ENCODE results near the gene KRT16. TPM values are rescaled to one million over a fixed set of nuclear protein-coding genes. Genes with fewer than 3 reads are reported as not detected.

KRT16 gene
- total and polyA plus RNA-seq, 2 donors from 2014 or later, result 3.1 TPM; not detected in 1

DNA sequence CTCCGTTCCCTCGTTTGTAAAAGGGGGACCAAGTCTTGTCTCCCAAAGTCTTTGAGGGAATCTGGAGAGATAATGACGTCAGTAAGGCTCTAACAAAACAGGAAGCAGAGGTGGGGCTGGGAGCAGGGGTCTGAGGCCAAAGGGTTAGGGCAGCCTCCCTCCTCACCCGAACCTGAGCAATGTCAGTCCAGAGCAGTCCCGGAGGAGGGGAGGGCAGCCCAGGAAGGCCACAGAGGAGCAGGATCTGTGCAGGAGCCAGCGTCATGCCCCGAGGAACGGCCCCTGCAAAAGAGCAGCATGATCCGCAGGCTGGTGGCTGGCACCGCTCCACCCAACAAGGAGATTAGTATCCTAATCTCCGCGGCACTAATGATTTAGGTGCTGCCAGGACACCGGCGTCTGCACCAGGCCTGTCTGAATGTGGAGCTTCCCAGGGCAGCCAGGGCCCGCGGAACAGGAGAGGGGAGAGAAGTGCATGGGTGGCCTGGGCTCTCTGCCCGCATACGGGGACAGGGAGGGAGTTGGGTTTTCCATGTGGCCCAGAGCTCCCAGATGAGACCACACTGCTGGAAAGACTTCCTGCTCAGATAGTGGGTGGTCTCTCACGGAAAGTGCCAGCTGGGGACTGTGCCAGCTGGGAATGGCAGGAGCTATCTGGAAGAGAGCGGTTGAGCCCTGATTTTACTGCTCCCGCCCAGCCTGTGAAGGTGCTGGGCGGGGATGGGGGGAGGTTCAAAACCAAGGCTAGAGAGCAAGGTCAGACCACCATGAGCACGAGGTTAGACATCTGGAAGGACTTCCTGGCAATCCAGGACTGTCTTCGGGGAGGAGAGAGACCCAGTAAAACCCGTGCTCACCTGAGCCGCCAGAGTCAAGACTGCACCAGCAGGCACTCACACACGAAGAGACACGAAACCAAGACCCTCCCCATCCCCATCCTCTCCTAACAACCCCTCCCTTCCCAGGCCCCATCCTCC, 22.8 kb upstream of the KRT16 start:
- TF ChIP-seq, protein P1, sequence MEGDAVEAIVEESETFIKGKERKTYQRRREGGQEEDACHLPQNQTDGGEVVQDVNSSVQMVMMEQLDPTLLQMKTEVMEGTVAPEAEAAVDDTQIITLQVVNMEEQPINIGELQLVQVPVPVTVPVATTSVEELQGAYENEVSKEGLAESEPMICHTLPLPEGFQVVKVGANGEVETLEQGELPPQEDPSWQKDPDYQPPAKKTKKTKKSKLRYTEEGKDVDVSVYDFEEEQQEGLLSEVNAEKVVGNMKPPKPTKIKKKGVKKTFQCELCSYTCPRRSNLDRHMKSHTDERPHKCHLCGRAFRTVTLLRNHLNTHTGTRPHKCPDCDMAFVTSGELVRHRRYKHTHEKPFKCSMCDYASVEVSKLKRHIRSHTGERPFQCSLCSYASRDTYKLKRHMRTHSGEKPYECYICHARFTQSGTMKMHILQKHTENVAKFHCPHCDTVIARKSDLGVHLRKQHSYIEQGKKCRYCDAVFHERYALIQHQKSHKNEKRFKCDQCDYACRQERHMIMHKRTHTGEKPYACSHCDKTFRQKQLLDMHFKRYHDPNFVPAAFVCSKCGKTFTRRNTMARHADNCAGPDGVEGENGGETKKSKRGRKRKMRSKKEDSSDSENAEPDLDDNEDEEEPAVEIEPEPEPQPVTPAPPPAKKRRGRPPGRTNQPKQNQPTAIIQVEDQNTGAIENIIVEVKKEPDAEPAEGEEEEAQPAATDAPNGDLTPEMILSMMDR (IDR thresholded peaks at IDR 0.05; ENCODE audit: borderline replicate concordance, extremely low read depth, insufficient read depth), result no peak
- Histone ChIP-seq H3K4me1 (ENCODE audit: control insufficient read depth in 2 of 3, insufficient read depth in 2 of 3, low read depth in 1 of 3, low read length in 3 of 3) (no peaks in the 10 kb centered on the region), H3K36me3 (ENCODE audit: control insufficient read depth in 2 of 3, insufficient read depth in 3 of 3, low read length in 3 of 3) (no peaks in the 10 kb centered on the region), H3K9ac (ENCODE audit: low read length in 3 of 3) (no peak overlapping the region), H3K27me3 (ENCODE audit: control insufficient read depth, insufficient read depth, low read length) (no peaks in the 10 kb centered on the region), H3K9me3 (ENCODE audit: control insufficient read depth in 2 of 3, insufficient read depth in 1 of 3, low read length in 3 of 3) (no peaks in the 10 kb centered on the region), H3K4me3 (ENCODE audit: low read length in 3 of 3) (no peak overlapping the region), H3K27ac (ENCODE audit: low read depth in 2 of 2, low read length in 2 of 2) (no peak overlapping the region)
- FAIRE-seq (no peak), DNase-seq (peak in 1 of 5 donors; percentile 72)
- intact Hi-C loops (cut with DNase I), result no loop called here

DNA sequence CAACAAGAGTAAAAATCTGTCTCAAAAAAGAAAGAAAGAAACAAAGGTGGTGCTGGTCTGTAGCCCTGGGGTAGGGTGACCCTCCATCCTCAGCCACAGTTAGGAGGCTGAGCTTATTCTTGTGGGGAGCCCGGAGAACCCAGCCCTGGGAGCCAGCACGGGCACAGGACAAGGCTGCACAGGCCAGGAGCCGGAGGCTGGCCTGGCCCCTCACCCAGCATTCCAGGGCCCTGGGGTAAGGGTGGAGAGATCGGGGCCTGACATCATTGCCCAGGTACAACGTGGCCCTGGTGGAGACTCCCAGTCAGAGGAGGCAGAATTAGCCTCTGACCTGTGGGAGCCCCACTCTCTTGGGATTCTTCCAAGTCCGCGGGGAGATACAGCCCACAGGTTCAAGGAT, 22.1 kb upstream of the KRT16 start:
- FAIRE-seq, result no peak

DNA sequence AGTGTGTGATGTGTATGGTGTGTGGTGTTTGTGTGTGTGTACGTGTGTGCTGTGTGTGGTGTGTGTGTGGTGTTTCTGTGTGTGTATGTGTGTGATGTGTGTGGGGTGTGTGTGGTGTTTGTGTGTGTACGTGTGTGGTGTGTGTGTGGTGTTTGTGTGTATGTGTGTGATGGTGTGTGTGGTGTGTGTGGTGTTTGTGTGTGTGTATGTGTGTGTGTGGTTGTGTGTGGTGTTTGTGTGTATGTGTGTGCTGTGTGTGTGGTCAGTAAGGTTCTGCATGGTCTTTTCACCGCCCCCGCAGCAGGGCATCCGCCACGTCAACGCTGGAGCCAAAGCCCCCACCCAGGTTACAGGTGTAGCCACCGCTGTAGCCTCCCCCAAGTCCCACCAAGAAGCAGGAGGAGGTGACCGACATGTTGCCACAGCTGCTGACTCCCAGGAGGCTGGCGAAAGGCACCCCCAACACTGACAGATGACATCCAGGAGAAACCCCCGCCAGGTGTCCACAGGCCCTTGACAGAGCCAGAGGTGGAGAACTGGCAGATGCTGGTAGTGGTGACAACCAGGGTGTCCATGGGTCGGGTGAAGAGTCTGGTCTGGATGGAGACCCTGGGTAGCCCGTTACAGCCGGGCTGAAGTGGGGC, 21.1 kb upstream of the KRT16 start:
- intact Hi-C loops (cut with DNase I), result no loop called here
- Histone ChIP-seq H3K4me1 (ENCODE audit: control insufficient read depth in 2 of 3, insufficient read depth in 2 of 3, low read depth in 1 of 3, low read length in 3 of 3) (no peaks in the 10 kb centered on the region), H3K9me3 (ENCODE audit: control insufficient read depth in 2 of 3, insufficient read depth in 1 of 3, low read length in 3 of 3) (no peaks in the 10 kb centered on the region), H3K4me3 (ENCODE audit: low read length in 3 of 3) (no peak overlapping the region), H3K9ac (ENCODE audit: low read length in 3 of 3) (no peak overlapping the region), H3K27ac (ENCODE audit: low read depth in 2 of 2, low read length in 2 of 2) (no peak overlapping the region), H3K27me3 (ENCODE audit: control insufficient read depth, insufficient read depth, low read length) (no peaks in the 10 kb centered on the region), H3K36me3 (ENCODE audit: control insufficient read depth in 2 of 3, insufficient read depth in 3 of 3, low read length in 3 of 3) (no peaks in the 10 kb centered on the region)
- DNase-seq (no peak), FAIRE-seq (no peak)
- TF ChIP-seq, protein P1 (IDR thresholded peaks at IDR 0.05; ENCODE audit: borderline replicate concordance, extremely low read depth, insufficient read depth), result no peak

More for the DNA sequence above, 22.1 kb upstream of the KRT16 start:
- Histone ChIP-seq H3K27me3 (ENCODE audit: control insufficient read depth, insufficient read depth, low read length) (no peaks in the 10 kb centered on the region), H3K4me3 (ENCODE audit: low read length in 3 of 3) (no peak overlapping the region), H3K27ac (ENCODE audit: low read depth in 2 of 2, low read length in 2 of 2) (no peak overlapping the region), H3K9me3 (ENCODE audit: control insufficient read depth in 2 of 3, insufficient read depth in 1 of 3, low read length in 3 of 3) (no peaks in the 10 kb centered on the region), H3K36me3 (ENCODE audit: control insufficient read depth in 2 of 3, insufficient read depth in 3 of 3, low read length in 3 of 3) (no peaks in the 10 kb centered on the region), H3K9ac (ENCODE audit: low read length in 3 of 3) (no peak overlapping the region), H3K4me1 (ENCODE audit: control insufficient read depth in 2 of 3, insufficient read depth in 2 of 3, low read depth in 1 of 3, low read length in 3 of 3) (no peaks in the 10 kb centered on the region)
- intact Hi-C loops (cut with DNase I), result no loop called here
- no peak for DNase-seq
- TF ChIP-seq, protein P1 (IDR thresholded peaks at IDR 0.05; ENCODE audit: borderline replicate concordance, extremely low read depth, insufficient read depth), result no peak

All from kidney (tissue), 14 donors.